Articular chondrocyte of knee joint (primary cell): ENCODE data around the gene PON2. TPM values are rescaled to one million over a fixed set of nuclear protein-coding genes. Genes with fewer than 3 reads are reported as not detected.

Source experiments
- total RNA-seq: library from RNA; depleted of rRNA; stranded (reverse); fragments of >200 nt; gene quantifications from 2 replicates; pipeline ENCODE4 v1.2.3, GENCODE V29; 2012

The PON2 gene
- 101 and 106 TPM in 2 replicates for total RNA-seq

GRCh38 chr7:95434557-95435421 is at the start of gene PON2:
Gene PON2 (minus strand): TSS chr7:95435028. CDS start chr7:95434951, 77 bp downstream.

GRCh38 chr7:95396136-95397032 is 38.4 kb downstream of the PON2 start, which contains the start of gene PON3:
Gene PON3 (minus strand): TSS chr7:95396375. CDS start chr7:95396350, 25 bp downstream.

Other genes starting within 250 kb of the PON2 start
- gene PON1, start 110.5 kb downstream of the PON2 start, total RNA-seq: under 0.01 TPM in 1 of 2 replicates, not detected in the other
- 1.6 and 2.6 TPM in 2 replicates for gene PON3, start 38.7 kb downstream of the PON2 start, total RNA-seq
- under 0.01 TPM in 1 of 2 replicates, not detected in the other for gene ASB4, start 50.9 kb upstream of the PON2 start, total RNA-seq
- gene PDK4, start 161.5 kb upstream of the PON2 start, total RNA-seq: 2.2 and 18.5 TPM in 2 replicates